Fibroblast of villous mesenchyme (primary cell): ENCODE data around the gene GRIK1. TPM values are rescaled to one million over a fixed set of nuclear protein-coding genes. Genes with fewer than 3 reads are reported as not detected.

Experiments
- DNase-seq: peaks from one replicate; pipeline ENCODE4 v3.0.0-alpha.2; 2010; ENCODE audit warnings: low read depth
- H3K4me3 ChIP-seq: 2 replicates; pipeline ENCODE4 v1.5.1; 2011; ENCODE audit warnings: low read depth, mild to moderate bottlenecking, low read length
- CTCF ChIP-seq: IDR thresholded peaks from 2 replicates; pipeline ENCODE4 v1.5.1; 2012; ENCODE audit warnings: low read depth, mild to moderate bottlenecking, low read length; ENCODE audit not compliant: insufficient read depth
- total RNA-seq: library from RNA; depleted of rRNA; stranded (reverse); fragments of >200 nt; gene quantifications from 2 replicates; pipeline ENCODE4 v1.2.3, GENCODE V29; 2012

Gene GRIK1
- total RNA-seq, 1 donor: under 0.01 TPM

- TF ChIP-seq CTCF: no peak
- no peak for DNase-seq
- H3K4me3 ChIP-seq: no peak overlapping the region
These were observed 153.1 kb downstream of the GRIK1 start for GRCh38 chr21:29786496-29787360.

GRCh38 chr21:29777160-29777559 is 162.6 kb downstream of the GRIK1 start:
- no peak for TF ChIP-seq CTCF
- no peak overlapping the region for H3K4me3 ChIP-seq
- no peak for DNase-seq

GRCh38 chr21:29775462-29775861 is 164.3 kb downstream of the GRIK1 start:
- no peak overlapping the region for H3K4me3 ChIP-seq

GRCh38 chr21:29771491-29772066 is 168.2 kb downstream of the GRIK1 start:
- DNase-seq: no peak
- H3K4me3 ChIP-seq: no peak overlapping the region
- no peak for TF ChIP-seq CTCF

More at GRCh38 chr21:29775462-29775861, 164.3 kb downstream of the GRIK1 start:
- DNase-seq: no peak
- TF ChIP-seq CTCF: no peak

- no peak overlapping the region for H3K4me3 ChIP-seq
- no peak for DNase-seq
- no peak for TF ChIP-seq CTCF
These were observed 176.1 kb downstream of the GRIK1 start for GRCh38 chr21:29763674-29764073.

GRCh38 chr21:29762570-29763082 is 177.2 kb downstream of the GRIK1 start:
- no peak for TF ChIP-seq CTCF
- DNase-seq: no peak

More at GRCh38 chr21:29762570-29763082, 177.2 kb downstream of the GRIK1 start:
- H3K4me3 ChIP-seq: no peak overlapping the region
